Colonic mucosa (tissue), 4 donors: ENCODE data around the gene ZCCHC7. TPM values are rescaled to one million over a fixed set of nuclear protein-coding genes. Genes with fewer than 3 reads are reported as not detected.
"Not testable (repeated sequence)": the region's sequence is repeated elsewhere in the genome, so short reads cannot be mapped to it uniquely, and the experiment has no call there.

Experiments used
- DNase-seq: peaks from one replicate; pipeline ENCODE4 v3.0.0-alpha.2; 2020
- H3K27ac ChIP-seq: fragments of 200-600 bp; one replicate; pipeline ENCODE4 v1.8.0; 2021
- H3K27me3 ChIP-seq: fragments of 200-600 bp; one replicate; pipeline ENCODE4 v1.8.0; 2021
- H3K36me3 ChIP-seq: fragments of 200-600 bp; one replicate; pipeline ENCODE4 v1.8.0; 2021
- H3K4me1 ChIP-seq: fragments of 200-600 bp; one replicate; pipeline ENCODE4 v1.8.0; 2021; ENCODE audit warnings: mild to moderate bottlenecking
- H3K4me3 ChIP-seq: fragments of 200-600 bp; one replicate; pipeline ENCODE4 v1.8.0; 2021
- H3K9ac ChIP-seq, 2 donors: one replicate each; pipeline ENCODE4 v1.7.0; 2013; ENCODE audit warnings: control low read depth in 2 of 2, low read depth in 2 of 2, low read length in 2 of 2
- H3K9me3 ChIP-seq: fragments of 200-600 bp; one replicate; pipeline ENCODE4 v1.8.0; 2021
- intact Hi-C: fragments of 100-400 bp; cut with DNase I; formaldehyde crosslinking; loops from one replicate; pipeline ENCODE4 v1.14.1; 2022
- total RNA-seq, 2 donors: library from RNA; stranded (reverse); fragmentation: NEBNext Ultra II Directional in 1 of 2; extraction: Animal tissue kit (Norgen Biotek cat#: 25700) in 1 of 2; gene quantifications; one replicate each; pipeline ENCODE4 v1.2.1, GENCODE V29; 2021
- TF ChIP-seq, protein P1 (sequence below): fragments of 200-600 bp; IDR thresholded peaks from one replicate; pipeline ENCODE4 v1.8.0; 2022; ENCODE audit warnings: antibody characterized with exemption, mild to moderate bottlenecking
- donor health status: healthy.
- donor health status: DM: no; HTN: no; CAD: no.
- donor health status: DM: no; HTN: no; CAD: no.

The ZCCHC7 gene
- total RNA-seq = 10 to 100 TPM; 14.6 to 15.9 TPM

DNA sequence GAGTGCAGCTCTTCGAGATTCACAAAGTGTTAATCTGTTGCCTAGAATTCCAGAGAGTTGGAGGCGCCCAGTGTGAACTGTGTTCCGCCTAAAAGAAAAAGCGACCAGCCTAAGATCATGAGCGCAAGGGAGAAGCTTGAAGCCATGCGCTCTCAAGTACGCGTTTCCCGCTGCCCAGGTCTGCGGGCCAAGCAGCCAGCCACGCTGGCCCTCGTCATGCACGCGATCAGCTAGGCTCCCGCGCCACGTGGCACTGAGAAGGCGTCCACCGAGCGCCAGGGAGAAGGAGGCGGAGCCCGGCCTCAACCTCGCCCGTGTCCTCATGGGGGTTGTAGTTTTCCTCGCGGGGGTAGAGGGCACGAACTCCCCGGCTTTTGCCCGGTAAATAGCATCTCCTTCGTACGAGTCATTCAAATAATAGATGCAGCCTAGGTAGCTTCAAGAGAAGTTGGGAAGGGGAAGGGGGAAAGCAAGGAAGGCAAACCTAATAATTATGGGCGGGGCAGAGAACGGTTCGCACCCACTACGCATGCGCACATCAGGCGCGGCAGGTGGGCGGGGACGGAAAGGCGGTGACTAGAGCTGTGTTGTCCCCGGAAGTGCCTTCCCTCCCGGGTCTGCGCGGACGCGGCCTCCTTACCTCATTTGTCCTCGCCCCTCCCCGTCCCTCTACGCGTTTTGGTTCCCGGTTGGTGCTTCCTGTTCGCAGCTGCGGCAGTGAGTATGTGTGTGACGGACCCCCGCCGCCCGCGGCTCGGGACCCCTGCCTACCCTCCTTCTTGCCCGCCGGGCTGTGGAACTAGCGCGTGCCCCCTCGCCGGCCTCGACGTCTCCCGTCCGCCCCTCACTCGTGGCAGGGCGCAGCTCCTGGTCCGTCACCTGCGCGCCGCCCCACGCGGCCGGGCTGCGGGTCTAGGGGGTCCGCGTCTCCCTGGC is at the start of gene ZCCHC7:
Gene ZCCHC7, plus strand, starts transcription at position 668 of the 936 bp plus-strand sequence.
- Histone ChIP-seq H3K4me3 (peak within 1 kb of the TSS; percentile 98), H3K27ac (peak within 1 kb of the TSS; percentile 95), H3K9ac (peak within 1 kb of the TSS; percentile 78 to 88), H3K9me3 (no peaks in the 10 kb centered on the region), H3K36me3 (no peaks in the 10 kb centered on the region), H3K27me3 (no peaks in the 10 kb centered on the region), H3K4me1 (no peaks in the 10 kb centered on the region)
- peak; percentile 98 for DNase-seq
- intact Hi-C loops = no loop called here
- TF ChIP-seq, protein P1, sequence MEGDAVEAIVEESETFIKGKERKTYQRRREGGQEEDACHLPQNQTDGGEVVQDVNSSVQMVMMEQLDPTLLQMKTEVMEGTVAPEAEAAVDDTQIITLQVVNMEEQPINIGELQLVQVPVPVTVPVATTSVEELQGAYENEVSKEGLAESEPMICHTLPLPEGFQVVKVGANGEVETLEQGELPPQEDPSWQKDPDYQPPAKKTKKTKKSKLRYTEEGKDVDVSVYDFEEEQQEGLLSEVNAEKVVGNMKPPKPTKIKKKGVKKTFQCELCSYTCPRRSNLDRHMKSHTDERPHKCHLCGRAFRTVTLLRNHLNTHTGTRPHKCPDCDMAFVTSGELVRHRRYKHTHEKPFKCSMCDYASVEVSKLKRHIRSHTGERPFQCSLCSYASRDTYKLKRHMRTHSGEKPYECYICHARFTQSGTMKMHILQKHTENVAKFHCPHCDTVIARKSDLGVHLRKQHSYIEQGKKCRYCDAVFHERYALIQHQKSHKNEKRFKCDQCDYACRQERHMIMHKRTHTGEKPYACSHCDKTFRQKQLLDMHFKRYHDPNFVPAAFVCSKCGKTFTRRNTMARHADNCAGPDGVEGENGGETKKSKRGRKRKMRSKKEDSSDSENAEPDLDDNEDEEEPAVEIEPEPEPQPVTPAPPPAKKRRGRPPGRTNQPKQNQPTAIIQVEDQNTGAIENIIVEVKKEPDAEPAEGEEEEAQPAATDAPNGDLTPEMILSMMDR = no peak

DNA sequence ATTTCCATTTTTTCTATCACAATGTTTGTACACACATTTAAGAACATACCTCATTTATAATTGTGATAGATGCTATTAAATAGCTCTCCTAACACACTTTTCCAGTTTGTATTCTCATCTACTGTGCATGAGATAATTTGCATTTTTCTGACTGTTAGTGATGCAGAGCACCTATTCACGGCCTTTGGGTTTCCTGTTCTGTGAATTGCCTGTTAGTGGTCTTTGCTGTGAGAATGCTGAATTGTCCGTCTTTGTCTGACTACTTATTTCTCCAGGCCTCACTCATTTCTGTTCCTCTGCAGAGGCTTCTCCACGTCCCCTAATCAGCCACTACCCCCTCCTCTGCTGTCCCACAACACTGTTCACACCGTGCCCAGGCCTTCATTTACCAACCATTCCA is 45.6 kb upstream of the ZCCHC7 start:
- H3K4me1 ChIP-seq, H3K36me3 ChIP-seq, H3K27ac ChIP-seq, H3K9ac ChIP-seq, DNase-seq, H3K4me3 ChIP-seq, H3K9me3 ChIP-seq, H3K27me3 ChIP-seq, intact Hi-C loops: not testable (repeated sequence)

DNA sequence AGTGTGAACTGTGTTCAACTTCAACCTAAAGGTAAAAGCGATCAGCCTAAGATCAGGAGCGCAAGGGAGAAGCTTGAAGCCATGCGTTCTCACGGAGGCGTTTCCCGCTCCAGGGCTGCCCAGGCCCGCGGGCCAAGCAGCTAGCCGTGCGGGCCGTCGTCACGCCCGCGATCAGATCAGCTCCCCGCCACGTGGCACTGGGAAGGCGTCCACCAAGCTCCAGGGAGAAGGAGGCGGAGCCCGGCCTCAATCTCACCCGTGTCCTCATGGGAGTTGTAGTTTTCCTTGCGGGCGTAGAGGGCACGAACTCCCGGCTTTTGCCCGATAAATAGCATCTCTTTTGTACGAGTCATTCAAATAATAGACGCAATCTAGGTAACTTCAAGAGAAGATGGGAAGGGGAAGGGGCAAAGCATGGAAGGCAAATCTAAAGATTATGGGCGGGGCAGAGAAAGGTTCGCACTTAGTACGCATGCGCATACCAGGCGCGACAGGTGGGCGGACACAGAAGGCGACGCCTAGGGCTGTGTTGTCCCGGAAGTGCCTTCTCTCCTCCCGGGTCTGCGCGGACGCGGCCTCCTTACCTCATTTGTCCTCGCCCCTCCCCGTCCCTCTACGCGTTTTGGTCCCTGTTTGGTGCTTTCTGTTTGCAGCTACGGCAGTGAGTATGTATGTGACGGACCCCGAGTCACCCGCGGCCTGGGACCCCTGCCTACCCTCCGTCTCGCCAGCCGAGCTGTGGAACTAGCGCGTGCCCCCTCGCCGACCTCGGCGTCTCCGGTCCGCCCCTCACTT is 40.8 kb upstream of the ZCCHC7 start:
- no peaks in the 10 kb centered on the region for H3K4me1 ChIP-seq
- intact Hi-C loops = no loop called here
- peak overlapping the region; percentile 54 for H3K27ac ChIP-seq
- H3K9ac ChIP-seq = peak overlapping the region; percentile 76 to 91
- no peaks in the 10 kb centered on the region for H3K9me3 ChIP-seq
- H3K4me3 ChIP-seq = peak overlapping the region; percentile 59
- no peaks in the 10 kb centered on the region for H3K27me3 ChIP-seq
- H3K36me3 ChIP-seq = no peaks in the 10 kb centered on the region
- TF ChIP-seq, protein P1 = no peak
- peak; percentile 93 for DNase-seq

DNA sequence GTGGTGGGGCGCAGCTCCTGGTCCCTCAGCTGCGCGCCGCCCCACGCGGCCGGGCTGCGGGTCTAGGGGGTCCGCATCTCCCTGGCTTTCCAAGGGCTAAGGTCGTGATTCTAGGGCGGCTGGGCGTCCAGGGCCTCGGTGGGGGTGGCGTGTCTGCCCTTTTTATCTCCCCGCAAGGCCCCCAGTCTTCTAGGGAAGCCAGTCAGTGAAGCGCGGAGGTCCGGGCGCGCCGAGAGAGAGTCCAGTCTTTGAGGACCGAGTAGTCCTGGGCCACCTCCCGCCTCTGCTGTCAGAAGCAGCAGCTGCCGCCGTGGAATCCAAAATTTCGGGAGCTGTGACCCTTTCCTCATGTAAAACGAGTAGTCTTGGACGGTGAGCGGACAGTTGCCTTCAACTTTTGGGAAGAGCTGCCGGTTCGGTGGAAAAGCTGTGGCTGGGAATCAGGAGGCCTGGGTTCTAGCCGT is 40.2 kb upstream of the ZCCHC7 start:
- H3K4me1 ChIP-seq, intact Hi-C loops, H3K36me3 ChIP-seq, H3K9me3 ChIP-seq, H3K27me3 ChIP-seq: not testable (repeated sequence)
- peak; percentile 47 for DNase-seq
- peak overlapping the region; percentile 76 to 91 for H3K9ac ChIP-seq
- peak overlapping the region; percentile 54 for H3K27ac ChIP-seq
- H3K4me3 ChIP-seq = peak overlapping the region; percentile 59

DNA sequence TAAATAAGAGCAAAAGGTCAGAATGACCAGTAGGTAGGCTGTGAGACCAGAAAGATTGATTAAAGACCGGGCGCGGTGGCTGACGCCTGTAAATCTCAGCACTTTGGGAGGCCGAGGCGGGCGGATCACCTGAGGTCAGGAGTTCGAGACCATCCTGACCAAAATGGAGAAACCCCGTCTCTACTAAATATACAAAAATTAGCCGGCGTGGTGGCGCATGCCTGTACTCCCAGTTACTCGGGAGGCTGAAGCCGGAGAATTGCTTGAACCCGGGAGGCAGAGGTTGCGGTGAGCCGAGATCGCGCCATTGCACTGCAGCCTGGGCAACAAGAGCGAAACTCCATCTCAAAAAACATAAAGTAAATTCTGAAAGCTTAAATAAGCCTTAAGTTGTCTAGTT is 38.9 kb upstream of the ZCCHC7 start:
- intact Hi-C loops, H3K4me3 ChIP-seq, H3K36me3 ChIP-seq, H3K4me1 ChIP-seq, H3K27me3 ChIP-seq, H3K9me3 ChIP-seq, H3K9ac ChIP-seq, DNase-seq, H3K27ac ChIP-seq: not testable (repeated sequence)

DNA sequence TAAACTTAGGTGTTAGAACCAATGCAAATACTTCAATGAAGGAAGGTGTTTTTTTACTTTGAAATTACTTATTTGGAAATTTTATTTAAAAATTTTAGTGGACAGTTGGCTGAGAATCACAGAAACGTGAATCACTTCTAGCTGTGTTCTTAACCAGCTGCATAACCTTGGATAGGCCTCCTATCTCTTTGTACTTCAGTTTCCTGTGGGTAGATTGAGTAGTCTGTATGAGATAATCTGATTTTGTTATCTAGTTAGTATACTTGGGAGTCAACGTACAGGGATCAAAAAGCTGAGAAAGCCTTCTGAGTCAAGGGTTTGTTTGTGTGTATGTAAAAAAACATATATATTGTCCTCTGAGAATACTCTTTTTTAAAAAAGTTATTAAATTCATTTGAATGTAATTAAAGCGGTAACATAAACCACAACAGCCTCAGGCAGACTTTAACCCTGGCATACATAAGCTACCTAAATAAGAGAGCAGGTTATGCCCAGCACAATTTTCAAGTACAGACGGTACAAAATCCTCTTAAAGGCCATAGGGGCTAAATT is 38.1 kb upstream of the ZCCHC7 start:
- Histone ChIP-seq H3K27me3 (no peaks in the 10 kb centered on the region), H3K9ac (no peak overlapping the region), H3K36me3 (no peaks in the 10 kb centered on the region), H3K27ac (no peak overlapping the region), H3K4me3 (no peak overlapping the region), H3K9me3 (no peaks in the 10 kb centered on the region), H3K4me1 (no peaks in the 10 kb centered on the region)
- DNase-seq = no peak
- intact Hi-C loops = no loop called here
- TF ChIP-seq, protein P1 = no peak
